Skin of body (tissue), 2 donors: Measurements from ENCODE around the gene SLC35B4. TPM values are rescaled to one million over a fixed set of nuclear protein-coding genes. Genes with fewer than 3 reads are reported as not detected.
"Not testable (repeated sequence)": the region's sequence is repeated elsewhere in the genome, so short reads cannot be mapped to it uniquely, and the experiment has no call there.

Experiments
- DNase-seq: peaks from one replicate; lab custom pipeline; 2025; lab: John Stamatoyannopoulos, UW
- total RNA-seq: library from RNA; depleted of rRNA; stranded (reverse); fragments of >200 nt; gene quantifications from one replicate; pipeline ENCODE4 v1.2.3, GENCODE V29; 2014

The SLC35B4 gene
- total RNA-seq, 1 donor from 2014 or later = 5.7 TPM

GRCh38 chr7:134331393-134331792, 14.7 kb upstream of the SLC35B4 start:
- DNase-seq = no peak

- no peak for DNase-seq
Observed at GRCh38 chr7:134330974-134331373, 14.2 kb upstream of the SLC35B4 start.

GRCh38 chr7:134329614-134330346, 13.1 kb upstream of the SLC35B4 start:
- DNase-seq = no peak

- no peak for DNase-seq
Observed at GRCh38 chr7:134328900-134329299, 12.2 kb upstream of the SLC35B4 start.

GRCh38 chr7:134327896-134328295, 11.2 kb upstream of the SLC35B4 start:
- no peak for DNase-seq

- DNase-seq = no peak
Observed at GRCh38 chr7:134324107-134324506, 7.4 kb upstream of the SLC35B4 start.

- DNase-seq = no peak
Observed at GRCh38 chr7:134320201-134320600, 3.5 kb upstream of the SLC35B4 start.

- no peak for DNase-seq
Observed at GRCh38 chr7:134318443-134318842, 1.7 kb upstream of the SLC35B4 start.

- no peak for DNase-seq
Observed at GRCh38 chr7:134317434-134317833, 704 bp upstream of the SLC35B4 start.

GRCh38 chr7:134315679-134316538, 821 bp downstream of the SLC35B4 start:
- DNase-seq = peak; percentile 32

- no peak for DNase-seq
Observed at GRCh38 chr7:134313543-134313942, 3.2 kb downstream of the SLC35B4 start.

- no peak for DNase-seq
Observed at GRCh38 chr7:134312717-134313116, 4.0 kb downstream of the SLC35B4 start.

GRCh38 chr7:134311807-134312206, 4.9 kb downstream of the SLC35B4 start:
- no peak for DNase-seq

- DNase-seq = no peak
Observed at GRCh38 chr7:134308548-134308947, 8.2 kb downstream of the SLC35B4 start.

GRCh38 chr7:134307320-134307719, 9.4 kb downstream of the SLC35B4 start:
- DNase-seq = no peak

GRCh38 chr7:134302120-134302519, 14.6 kb downstream of the SLC35B4 start:
- no peak for DNase-seq

- DNase-seq = no peak
Observed at GRCh38 chr7:134301592-134301991, 15.1 kb downstream of the SLC35B4 start.

GRCh38 chr7:134300988-134301387, 15.7 kb downstream of the SLC35B4 start:
- DNase-seq = no peak

GRCh38 chr7:134298902-134299683, 17.6 kb downstream of the SLC35B4 start:
- DNase-seq = peak; percentile 6

GRCh38 chr7:134297489-134297888, 19.2 kb downstream of the SLC35B4 start:
- no peak for DNase-seq

GRCh38 chr7:134295982-134296381, 20.7 kb downstream of the SLC35B4 start:
- DNase-seq = not testable (repeated sequence)
